Right forelimb (tissue), 1 donor: ENCODE results near the gene SHROOM4.

Experiments used
- DNase-seq: peaks from one replicate; pipeline ENCODE4 v3.0.0-alpha.2; 2018

SHROOM4 gene

GRCh38 chrX:50780144-50780543 lies 33.9 kb downstream of the SHROOM4 start:
- DNase-seq: no peak

GRCh38 chrX:50779694-50780093 lies 34.3 kb downstream of the SHROOM4 start:
- no peak for DNase-seq

- no peak for DNase-seq
These were observed 35.7 kb downstream of the SHROOM4 start for GRCh38 chrX:50778272-50778671.

- no peak for DNase-seq
These were observed 37.7 kb downstream of the SHROOM4 start for GRCh38 chrX:50776248-50776647.

GRCh38 chrX:50771382-50771781 lies 42.6 kb downstream of the SHROOM4 start:
- no peak for DNase-seq

GRCh38 chrX:50770702-50771101 lies 43.3 kb downstream of the SHROOM4 start:
- no peak for DNase-seq

- no peak for DNase-seq
These were observed 44.5 kb downstream of the SHROOM4 start for GRCh38 chrX:50769389-50770063.

GRCh38 chrX:50768801-50769200 lies 45.2 kb downstream of the SHROOM4 start:
- DNase-seq: no peak

- DNase-seq: no peak
These were observed 48.0 kb downstream of the SHROOM4 start for GRCh38 chrX:50765986-50766385.

GRCh38 chrX:50762578-50762977 lies 51.4 kb downstream of the SHROOM4 start:
- no peak for DNase-seq

GRCh38 chrX:50756276-50756675 lies 57.7 kb downstream of the SHROOM4 start:
- DNase-seq: no peak

- DNase-seq: no peak
These were observed 62.9 kb downstream of the SHROOM4 start for GRCh38 chrX:50751091-50751490.

GRCh38 chrX:50747471-50747900 lies 66.5 kb downstream of the SHROOM4 start:
- DNase-seq: no peak

GRCh38 chrX:50736656-50737055 lies 77.3 kb downstream of the SHROOM4 start:
- no peak for DNase-seq

- DNase-seq: no peak
These were observed 87.7 kb downstream of the SHROOM4 start for GRCh38 chrX:50726296-50726695.

- DNase-seq: no peak
These were observed 88.7 kb downstream of the SHROOM4 start for GRCh38 chrX:50725310-50725709.

GRCh38 chrX:50723006-50723405 lies 91.0 kb downstream of the SHROOM4 start:
- no peak for DNase-seq

GRCh38 chrX:50721764-50722521 lies 92.1 kb downstream of the SHROOM4 start:
- peak; percentile 48 for DNase-seq

- no peak for DNase-seq
These were observed 94.4 kb downstream of the SHROOM4 start for GRCh38 chrX:50719614-50720013.

- no peak for DNase-seq
These were observed 95.2 kb downstream of the SHROOM4 start for GRCh38 chrX:50718776-50719175.

- DNase-seq: no peak
These were observed 97.3 kb downstream of the SHROOM4 start for GRCh38 chrX:50716706-50717105.

- DNase-seq: no peak
These were observed 101.2 kb downstream of the SHROOM4 start for GRCh38 chrX:50712777-50713176.

GRCh38 chrX:50711907-50712306 lies 102.1 kb downstream of the SHROOM4 start:
- no peak for DNase-seq

GRCh38 chrX:50707955-50708699 lies 105.9 kb downstream of the SHROOM4 start:
- no peak for DNase-seq
